ENCODE data around the gene ACOT8.
"Not testable (repeated sequence)": the region's sequence is repeated elsewhere in the genome, so short reads cannot be mapped to it uniquely, and the experiment has no call there.

ACOT8 gene
- total RNA-seq: 11.6 to 25.3 reads per million in 2 donors

GRCh38 chr20:45857114-45857881, at the start of gene ACOT8, which contains the start of gene ZSWIM3:
ACOT8 (minus strand) TSS chr20:45857392; CDS start chr20:45857315, 77 bp downstream.
ZSWIM3 (plus strand) TSS chr20:45857614; CDS start chr20:45857826, 212 bp downstream.
- DNase-seq: peak; percentile 80

GRCh38 chr20:45905505-45906079, 48.4 kb upstream of the ACOT8 start:
- no peak for DNase-seq

GRCh38 chr20:45904583-45905504, 47.7 kb upstream of the ACOT8 start:
- no peak for DNase-seq

GRCh38 chr20:45902199-45902701, 45.1 kb upstream of the ACOT8 start:
- no peak for DNase-seq

- DNase-seq: not testable (repeated sequence)
Observed at GRCh38 chr20:45901332-45901731, 44.1 kb upstream of the ACOT8 start.

- no peak for DNase-seq
Observed at GRCh38 chr20:45899046-45899835, 42.0 kb upstream of the ACOT8 start.

- no peak for DNase-seq
Observed at GRCh38 chr20:45898285-45898684, 41.1 kb upstream of the ACOT8 start.

GRCh38 chr20:45897692-45898091, 40.5 kb upstream of the ACOT8 start:
- no peak for DNase-seq

- no peak for DNase-seq
Observed at GRCh38 chr20:45897289-45897688, 40.1 kb upstream of the ACOT8 start.

GRCh38 chr20:45896641-45897161, 39.5 kb upstream of the ACOT8 start:
- no peak for DNase-seq

GRCh38 chr20:45894797-45895196, 37.6 kb upstream of the ACOT8 start:
- no peak for DNase-seq

- DNase-seq: no peak
Observed at GRCh38 chr20:45893831-45894230, 36.6 kb upstream of the ACOT8 start.

GRCh38 chr20:45892828-45893500, 35.8 kb upstream of the ACOT8 start:
- DNase-seq: no peak

GRCh38 chr20:45892049-45892825, 35.0 kb upstream of the ACOT8 start:
- no peak for DNase-seq

GRCh38 chr20:45890985-45891983, 34.1 kb upstream of the ACOT8 start, which contains the start of the genes CTSA and NEURL2:
CTSA (plus strand) TSS chr20:45891335; CDS start chr20:45891569, 234 bp downstream.
NEURL2 (minus strand) TSS chr20:45891208; CDS start chr20:45890991, 217 bp downstream.
- peak; percentile 74 for DNase-seq

GRCh38 chr20:45890077-45890984, 33.1 kb upstream of the ACOT8 start:
- no peak for DNase-seq

- DNase-seq: no peak
Observed at GRCh38 chr20:45888681-45889080, 31.5 kb upstream of the ACOT8 start.

GRCh38 chr20:45887346-45887715, 30.1 kb upstream of the ACOT8 start, which contains the start of gene SPATA25:
SPATA25 (minus strand) TSS chr20:45887622; CDS start chr20:45887590, 32 bp downstream.
- no peak for DNase-seq
